BE2C (cell line): ENCODE results near the gene FAM43A.

Experiments
- DNase-seq: peaks from one replicate; pipeline ENCODE4 v3.0.0-alpha.2; 2020
- H3K27me3 ChIP-seq: fragments of 250-450 bp; sonication (Bioruptor Pico); 2 replicates; pipeline ENCODE4 v1.5.1; 2020; ENCODE audit warnings: mild to moderate bottlenecking
- H3K36me3 ChIP-seq: fragments of 250-450 bp; sonication (Bioruptor Pico); 2 replicates; pipeline ENCODE4 v1.5.1; 2020; ENCODE audit warnings: mild to moderate bottlenecking
- H3K4me1 ChIP-seq: fragments of 250-450 bp; sonication (Bioruptor Pico); 2 replicates; pipeline ENCODE4 v1.5.1; 2020
- H3K4me3 ChIP-seq: 2 replicates; pipeline ENCODE4 v1.5.1; 2011; ENCODE audit warnings: low read depth, low read length
- H3K9me3 ChIP-seq: fragments of 250-450 bp; sonication (Bioruptor Pico); 2 replicates; pipeline ENCODE4 v1.5.1; 2020
- CTCF ChIP-seq: IDR thresholded peaks from 2 replicates; pipeline ENCODE4 v1.5.1; 2012; ENCODE audit warnings: mild to moderate bottlenecking, low read depth, low read length

Gene FAM43A

GRCh38 chr3:194736896-194737600 lies 51.4 kb downstream of the FAM43A start:
- H3K9me3 ChIP-seq, result no peaks in the 10 kb centered on the region
- no peak for DNase-seq
- H3K36me3 ChIP-seq, result no peaks in the 10 kb centered on the region
- TF ChIP-seq CTCF, result no peak
- peaks cover 7% of the 10 kb centered on the region; the same call in 1 of the 2 replicates for H3K4me1 ChIP-seq
- H3K4me3 ChIP-seq, result no peak overlapping the region
- H3K27me3 ChIP-seq, result no peaks in the 10 kb centered on the region
